ENCODE measurements around the gene PCDH9.

Gene PCDH9

DNA sequence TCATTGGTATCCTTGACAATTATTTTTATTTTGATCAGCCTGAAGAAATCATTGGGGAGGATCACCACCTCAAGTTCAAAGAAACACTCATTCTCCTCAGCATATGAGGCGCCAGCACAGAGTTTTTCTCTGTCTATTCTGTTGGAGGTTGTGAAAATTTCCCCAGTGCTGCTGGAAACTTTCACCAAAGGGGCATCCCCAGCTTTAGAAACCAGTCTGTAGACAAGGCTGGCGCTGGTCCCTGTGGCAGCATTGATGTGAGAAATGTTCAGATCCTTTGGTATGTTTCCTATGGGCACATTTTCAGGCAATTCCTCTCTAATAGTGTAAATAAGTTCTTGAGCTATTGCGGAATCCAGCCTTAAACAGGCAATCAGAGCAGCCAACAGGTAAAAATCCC, 2.1 kb downstream of the PCDH9 start:
- Histone ChIP-seq H3K4ac (ENCODE audit: low read depth in 1 of 2, low read length in 2 of 2) (no peak overlapping the region), H3K14ac (ENCODE audit: low read length in 2 of 2) (no peak overlapping the region), H3K9me3 (ENCODE audit: control insufficient read depth, low read length) (no peaks in the 10 kb centered on the region), H2AFZ (ENCODE audit: low read depth, low read length) (no peak overlapping the region), H4K91ac (ENCODE audit: low read length) (no peak overlapping the region), H4K8ac (ENCODE audit: low read length) (no peak overlapping the region), H3K36me3 (ENCODE audit: control insufficient read depth in 1 of 2, insufficient read depth in 2 of 2, low read depth in 1 of 2, low read length in 2 of 2) (no peaks in the 10 kb centered on the region), H3K4me3 (ENCODE audit: insufficient read depth in 1 of 2, low read depth in 1 of 2, low read length in 2 of 2) (peak overlapping the region in 1 of 2 experiments; percentile 92), H3K79me1 (replicated peaks; ENCODE audit: low read length, poor library complexity, severe bottlenecking) (peaks cover 10% of the 10 kb centered on the region), H3K18ac (ENCODE audit: low read depth in 1 of 2, low read length in 2 of 2) (no peak overlapping the region), H3K27me3 (ENCODE audit: control insufficient read depth in 1 of 2, insufficient read depth in 1 of 2, low read length in 2 of 2) (no peaks in the 10 kb centered on the region), H3K27ac (ENCODE audit: low read length, poor library complexity, severe bottlenecking) (no peak overlapping the region), H2BK120ac (ENCODE audit: low read depth, low read length) (no peak overlapping the region), H3K9ac (ENCODE audit: low read length) (peak overlapping the region; percentile 84), H2BK5ac (ENCODE audit: low read depth, low read length, poor library complexity, severe bottlenecking) (no peak overlapping the region), H2AK5ac (ENCODE audit: low read length, severe bottlenecking) (no peak overlapping the region), H2BK12ac (ENCODE audit: low read length in 2 of 2) (peak overlapping the region in 1 of 2 experiments; percentile 32), H3K4me1 (ENCODE audit: control insufficient read depth, insufficient read depth, low read depth, low read length) (peaks cover 2% of the 10 kb centered on the region), H2BK15ac (ENCODE audit: low read depth, poor library complexity, severe bottlenecking) (no peak overlapping the region), H3K4me2 (ENCODE audit: low read length, poor library complexity, severe bottlenecking) (no peak overlapping the region), H3K23ac (ENCODE audit: low read length in 2 of 2) (no peak overlapping the region)
- WGBS, result 86% methylated on average over 2 of the region's 3 CpGs
- no peak for DNase-seq

DNA sequence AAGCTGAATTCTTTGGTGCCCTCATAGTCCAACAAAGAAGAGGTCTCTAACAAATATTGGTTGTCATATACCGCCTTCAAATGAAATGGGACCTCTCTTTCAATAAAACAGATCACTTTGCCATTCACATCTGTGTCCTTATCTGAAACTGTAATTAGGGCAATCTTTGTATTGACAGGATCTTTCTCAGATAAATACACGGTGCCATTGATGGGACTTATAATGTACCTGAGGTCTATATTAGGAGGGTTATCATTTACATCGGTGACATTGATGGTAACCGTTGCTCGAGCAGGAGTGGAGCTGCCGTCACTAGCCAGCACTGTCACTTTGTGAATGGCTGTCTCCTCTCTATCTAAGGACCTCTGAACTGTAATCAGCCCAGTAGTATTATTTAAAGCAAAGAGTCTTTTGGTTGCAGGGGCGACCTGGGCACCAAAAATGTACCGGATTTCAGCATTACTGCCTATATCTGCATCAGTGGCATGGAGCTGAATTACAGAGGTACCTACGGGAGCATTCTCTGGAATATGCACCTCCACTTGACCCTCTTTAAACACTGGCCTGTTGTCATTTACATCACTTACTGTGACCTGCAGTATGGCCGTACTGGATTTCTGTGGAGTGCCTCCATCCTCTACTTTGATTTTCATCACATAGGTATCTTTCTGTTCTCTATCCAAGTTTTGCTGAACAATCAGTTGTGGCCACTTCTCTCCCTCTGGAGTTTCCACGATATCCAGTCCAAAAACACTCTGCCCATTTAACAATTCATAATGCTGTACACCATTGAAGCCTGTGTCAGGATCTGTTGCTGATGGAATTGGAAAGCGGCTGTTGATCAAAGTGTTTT, 2.8 kb downstream of the PCDH9 start:
- WGBS, result 93% methylated on average over 10 of the region's 12 CpGs
- no peak overlapping the region for H2AK5ac ChIP-seq (ENCODE audit: low read length, severe bottlenecking)
- H3K4me1 ChIP-seq (ENCODE audit: control insufficient read depth, insufficient read depth, low read depth, low read length), result peaks cover 2% of the 10 kb centered on the region
- no peak overlapping the region for H2BK120ac ChIP-seq (ENCODE audit: low read depth, low read length)
- no peak overlapping the region for H4K8ac ChIP-seq (ENCODE audit: low read length)
- H3K9ac ChIP-seq (ENCODE audit: low read length), result no peak overlapping the region
- H3K36me3 ChIP-seq (ENCODE audit: control insufficient read depth in 1 of 2, insufficient read depth in 2 of 2, low read depth in 1 of 2, low read length in 2 of 2), result no peaks in the 10 kb centered on the region
- no peak overlapping the region for H2AFZ ChIP-seq (ENCODE audit: low read depth, low read length)
- no peak overlapping the region for H2BK5ac ChIP-seq (ENCODE audit: low read depth, low read length, poor library complexity, severe bottlenecking)
- H3K9me3 ChIP-seq (ENCODE audit: control insufficient read depth, low read length), result no peaks in the 10 kb centered on the region
- no peak overlapping the region for H3K23ac ChIP-seq (ENCODE audit: low read length in 2 of 2)
- no peak overlapping the region for H3K4me2 ChIP-seq (ENCODE audit: low read length, poor library complexity, severe bottlenecking)
- H3K27ac ChIP-seq (ENCODE audit: low read length, poor library complexity, severe bottlenecking), result no peak overlapping the region
- peaks cover 10% of the 10 kb centered on the region for H3K79me1 ChIP-seq (replicated peaks; ENCODE audit: low read length, poor library complexity, severe bottlenecking)
- H3K14ac ChIP-seq (ENCODE audit: low read length in 2 of 2), result no peak overlapping the region
- H2BK12ac ChIP-seq (ENCODE audit: low read length in 2 of 2), result no peak overlapping the region
- H3K4ac ChIP-seq (ENCODE audit: low read depth in 1 of 2, low read length in 2 of 2), result no peak overlapping the region
- no peak overlapping the region for H3K18ac ChIP-seq (ENCODE audit: low read depth in 1 of 2, low read length in 2 of 2)
- no peak overlapping the region for H4K91ac ChIP-seq (ENCODE audit: low read length)
- H3K27me3 ChIP-seq (ENCODE audit: control insufficient read depth in 1 of 2, insufficient read depth in 1 of 2, low read length in 2 of 2), result no peaks in the 10 kb centered on the region
- DNase-seq, result no peak
- no peak overlapping the region for H3K4me3 ChIP-seq (ENCODE audit: insufficient read depth in 1 of 2, low read depth in 1 of 2, low read length in 2 of 2)
- no peak overlapping the region for H2BK15ac ChIP-seq (ENCODE audit: low read depth, poor library complexity, severe bottlenecking)

GRCh38 chr13:67226696-67227095, 3.4 kb downstream of the PCDH9 start:
- DNase-seq, result no peak
- H3K9ac ChIP-seq (ENCODE audit: low read length), result no peak overlapping the region
- H2BK120ac ChIP-seq (ENCODE audit: low read depth, low read length), result no peak overlapping the region
- no peak overlapping the region for H2AFZ ChIP-seq (ENCODE audit: low read depth, low read length)
- no peak overlapping the region for H4K8ac ChIP-seq (ENCODE audit: low read length)
- H2AK5ac ChIP-seq (ENCODE audit: low read length, severe bottlenecking), result no peak overlapping the region
- no peak overlapping the region for H3K18ac ChIP-seq (ENCODE audit: low read depth in 1 of 2, low read length in 2 of 2)
- no peak overlapping the region for H2BK15ac ChIP-seq (ENCODE audit: low read depth, poor library complexity, severe bottlenecking)
- H2BK5ac ChIP-seq (ENCODE audit: low read depth, low read length, poor library complexity, severe bottlenecking), result no peak overlapping the region
- H3K4me1 ChIP-seq (ENCODE audit: control insufficient read depth, insufficient read depth, low read depth, low read length), result peaks cover 2% of the 10 kb centered on the region
- WGBS, result 87% methylated on average over 6 of the region's 6 CpGs
- no peak overlapping the region for H2BK12ac ChIP-seq (ENCODE audit: low read length in 2 of 2)
- no peak overlapping the region for H4K91ac ChIP-seq (ENCODE audit: low read length)
- H3K4me2 ChIP-seq (ENCODE audit: low read length, poor library complexity, severe bottlenecking), result no peak overlapping the region
- no peak overlapping the region for H3K4me3 ChIP-seq (ENCODE audit: insufficient read depth in 1 of 2, low read depth in 1 of 2, low read length in 2 of 2)
- H3K27ac ChIP-seq (ENCODE audit: low read length, poor library complexity, severe bottlenecking), result no peak overlapping the region
- no peak overlapping the region for H3K23ac ChIP-seq (ENCODE audit: low read length in 2 of 2)
- no peaks in the 10 kb centered on the region for H3K9me3 ChIP-seq (ENCODE audit: control insufficient read depth, low read length)
- no peaks in the 10 kb centered on the region for H3K36me3 ChIP-seq (ENCODE audit: control insufficient read depth in 1 of 2, insufficient read depth in 2 of 2, low read depth in 1 of 2, low read length in 2 of 2)
- H3K4ac ChIP-seq (ENCODE audit: low read depth in 1 of 2, low read length in 2 of 2), result no peak overlapping the region
- H3K79me1 ChIP-seq (replicated peaks; ENCODE audit: low read length, poor library complexity, severe bottlenecking), result peaks cover 11% of the 10 kb centered on the region
- H3K14ac ChIP-seq (ENCODE audit: low read length in 2 of 2), result no peak overlapping the region
- H3K27me3 ChIP-seq (ENCODE audit: control insufficient read depth in 1 of 2, insufficient read depth in 1 of 2, low read length in 2 of 2), result no peaks in the 10 kb centered on the region

DNA sequence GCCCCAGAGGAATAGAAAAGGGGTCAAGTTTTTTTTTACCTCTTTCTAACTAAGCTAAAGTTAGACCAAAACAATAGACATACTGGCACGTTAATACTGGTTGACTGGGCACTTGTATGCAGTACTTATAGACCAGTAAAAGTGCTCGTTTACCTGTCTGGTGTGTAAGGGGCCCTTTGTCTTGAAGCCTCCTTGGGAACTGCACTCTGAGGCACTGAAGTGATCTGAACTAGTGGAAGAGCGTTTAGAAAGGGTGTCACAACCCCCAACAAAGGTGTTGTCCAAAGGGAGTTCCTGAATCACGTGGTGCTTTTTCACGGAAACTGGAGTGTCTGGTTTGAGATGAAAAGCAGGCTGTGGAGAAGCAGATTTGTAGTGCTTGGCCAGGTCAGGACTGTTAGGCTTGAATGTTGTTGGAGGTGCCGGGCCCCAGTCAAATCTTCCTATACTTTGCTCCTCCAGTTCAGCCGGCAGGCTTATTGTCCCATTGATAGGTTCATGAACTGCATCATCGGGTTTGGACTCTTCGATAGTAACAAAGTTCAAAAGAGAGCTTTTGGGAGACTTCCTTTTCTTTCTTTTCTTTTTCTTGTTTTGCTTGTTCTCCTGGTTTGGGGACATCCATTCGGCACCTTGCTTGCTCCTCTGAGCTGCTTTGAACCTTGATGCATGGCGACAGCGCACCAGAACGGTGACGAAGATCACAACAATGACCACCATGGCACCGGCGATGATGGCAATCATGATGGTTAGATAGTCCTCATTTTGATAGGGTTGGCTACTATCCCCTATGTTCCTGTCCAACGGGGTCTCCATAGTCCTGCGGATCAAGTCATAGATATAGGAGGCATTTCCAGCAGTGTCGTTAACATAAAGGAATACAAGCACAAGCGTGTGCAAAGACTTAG, 4.6 kb downstream of the PCDH9 start:
- H3K27me3 ChIP-seq (ENCODE audit: control insufficient read depth in 1 of 2, insufficient read depth in 1 of 2, low read length in 2 of 2), result no peaks in the 10 kb centered on the region
- H2BK15ac ChIP-seq (ENCODE audit: low read depth, poor library complexity, severe bottlenecking), result no peak overlapping the region
- H2BK12ac ChIP-seq (ENCODE audit: low read length in 2 of 2), result peak overlapping the region in 1 of 2 experiments; percentile 42
- H3K4me2 ChIP-seq (ENCODE audit: low read length, poor library complexity, severe bottlenecking), result no peak overlapping the region
- H3K23ac ChIP-seq (ENCODE audit: low read length in 2 of 2), result no peak overlapping the region
- H3K4me3 ChIP-seq (ENCODE audit: insufficient read depth in 1 of 2, low read depth in 1 of 2, low read length in 2 of 2), result no peak overlapping the region
- no peak overlapping the region for H2AFZ ChIP-seq (ENCODE audit: low read depth, low read length)
- no peak overlapping the region for H3K27ac ChIP-seq (ENCODE audit: low read length, poor library complexity, severe bottlenecking)
- H4K91ac ChIP-seq (ENCODE audit: low read length), result no peak overlapping the region
- H3K14ac ChIP-seq (ENCODE audit: low read length in 2 of 2), result no peak overlapping the region
- H2BK120ac ChIP-seq (ENCODE audit: low read depth, low read length), result no peak overlapping the region
- H3K18ac ChIP-seq (ENCODE audit: low read depth in 1 of 2, low read length in 2 of 2), result no peak overlapping the region
- H4K8ac ChIP-seq (ENCODE audit: low read length), result no peak overlapping the region
- peak overlapping the region; percentile 13 for H2AK5ac ChIP-seq (ENCODE audit: low read length, severe bottlenecking)
- H3K9ac ChIP-seq (ENCODE audit: low read length), result no peak overlapping the region
- peaks cover 13% of the 10 kb centered on the region for H3K79me1 ChIP-seq (replicated peaks; ENCODE audit: low read length, poor library complexity, severe bottlenecking)
- no peak overlapping the region for H3K4ac ChIP-seq (ENCODE audit: low read depth in 1 of 2, low read length in 2 of 2)
- no peaks in the 10 kb centered on the region for H3K36me3 ChIP-seq (ENCODE audit: control insufficient read depth in 1 of 2, insufficient read depth in 2 of 2, low read depth in 1 of 2, low read length in 2 of 2)
- H2BK5ac ChIP-seq (ENCODE audit: low read depth, low read length, poor library complexity, severe bottlenecking), result no peak overlapping the region
- no peaks in the 10 kb centered on the region for H3K9me3 ChIP-seq (ENCODE audit: control insufficient read depth, low read length)
- peaks cover 2% of the 10 kb centered on the region for H3K4me1 ChIP-seq (ENCODE audit: control insufficient read depth, insufficient read depth, low read depth, low read length)
- no peak for DNase-seq
- WGBS, result 95% methylated on average over 20 of the region's 20 CpGs
